GM15510 (cell line): ENCODE data around the gene CPHXL2.

Source experiments
- POLR2A ChIP-seq: IDR thresholded peaks from 3 replicates; pipeline ENCODE4 v1.6.1; 2011; ENCODE audit warnings: borderline replicate concordance; ENCODE audit not compliant: insufficient read length; ENCODE audit errors: extremely low read depth

CPHXL2 gene

DNA sequence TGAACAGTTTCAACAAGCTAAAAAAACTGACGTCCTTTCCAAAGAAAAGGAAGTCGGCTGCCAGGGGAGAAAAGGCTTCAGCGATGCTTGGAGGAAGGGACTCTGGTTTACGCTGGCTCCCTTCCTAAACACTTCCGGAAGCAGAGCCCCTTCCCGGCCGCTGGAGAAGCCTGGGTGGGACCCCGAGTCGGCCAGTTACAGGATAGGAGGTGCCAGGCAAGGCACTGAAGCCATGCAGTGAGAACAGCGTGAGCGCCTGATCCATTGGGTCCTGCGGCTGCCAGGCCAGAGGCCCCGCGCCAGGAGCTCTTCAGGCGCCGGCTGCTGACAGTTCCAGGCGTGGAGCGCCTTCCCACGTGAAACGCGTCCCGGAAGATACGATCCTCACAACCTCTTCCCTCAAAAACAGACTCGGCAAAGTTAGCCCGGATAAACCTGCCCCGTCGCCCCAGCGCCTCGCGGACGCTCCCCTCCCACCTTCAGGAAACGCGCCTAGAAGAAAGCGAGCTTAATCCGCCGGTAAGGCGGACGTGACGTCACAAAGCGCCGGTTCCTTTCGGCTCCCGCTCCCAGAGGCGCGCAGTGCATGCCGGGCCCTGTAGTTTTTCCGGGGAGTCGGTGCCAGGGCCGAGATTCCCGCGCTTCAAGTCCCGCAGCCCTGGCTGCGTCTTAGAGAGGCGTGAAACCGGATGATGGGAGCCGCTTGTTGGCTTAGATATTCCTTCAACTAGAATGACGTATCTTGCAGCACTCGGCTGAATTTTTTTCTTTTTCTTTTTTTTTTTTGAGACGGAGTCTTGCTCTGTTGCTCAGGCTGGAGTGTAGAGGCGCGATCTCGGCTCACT is 53.8 kb downstream of the CPHXL2 start, which contains the start of gene ADAT1:
ADAT1 (minus strand) TSS at position 521 of the 845 bp plus-strand sequence. CDS start 2,482 bp downstream, outside the sequence.
- peak; percentile 89 for TF ChIP-seq POLR2A

DNA sequence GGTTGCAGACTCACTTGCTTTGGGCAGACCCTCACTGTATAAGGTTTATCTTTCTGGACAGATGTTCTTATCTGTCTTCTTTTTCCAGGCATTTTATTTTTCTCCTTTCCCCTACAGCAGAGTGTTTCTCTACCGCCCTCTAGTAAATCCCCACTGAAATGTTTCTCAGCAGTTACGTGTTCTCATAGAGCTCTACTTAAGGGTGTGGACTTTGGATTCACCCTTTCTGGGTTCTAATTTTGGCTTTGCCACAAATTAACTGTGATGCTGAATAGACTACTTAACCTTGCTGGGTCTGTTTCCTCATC is 55.7 kb downstream of the CPHXL2 start:
- no peak for TF ChIP-seq POLR2A

DNA sequence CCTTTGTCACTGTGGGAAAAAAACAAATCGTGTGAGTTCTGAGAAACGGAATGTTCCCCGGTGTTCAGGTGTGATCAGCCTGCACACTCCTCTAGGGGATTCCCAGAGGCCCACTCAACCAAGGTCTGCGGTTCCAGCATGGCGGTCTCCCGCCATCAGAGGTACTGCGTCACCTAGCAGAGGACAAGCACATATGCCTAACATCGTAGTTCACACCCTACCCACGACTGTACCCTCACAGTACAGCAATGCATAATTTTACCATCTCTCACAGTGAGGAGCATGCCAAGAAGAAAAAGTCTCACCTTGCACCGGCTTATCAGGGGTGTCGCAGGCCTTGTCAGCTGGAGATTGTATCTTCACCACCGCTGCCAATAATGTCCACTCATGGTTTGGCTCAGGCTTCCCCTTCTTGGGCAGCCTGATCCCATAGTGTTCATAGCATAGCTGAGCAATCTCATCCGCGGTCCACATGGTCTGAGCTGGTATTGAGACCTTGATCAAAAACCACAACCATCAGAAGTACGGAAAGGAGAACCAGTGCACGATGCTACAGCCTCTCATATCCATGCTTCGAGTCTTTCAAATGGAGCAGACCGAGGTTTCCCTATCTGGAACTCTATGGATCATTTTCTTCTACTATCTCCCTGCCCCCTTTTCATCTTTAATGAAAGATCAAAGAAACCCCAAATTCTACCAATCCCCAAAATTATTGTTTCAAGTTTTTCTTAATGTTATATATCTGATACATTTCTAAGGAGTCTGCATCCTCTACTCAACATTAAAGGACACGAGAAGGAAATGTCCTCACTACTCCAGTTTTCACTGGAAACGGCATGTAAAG is 56.3 kb downstream of the CPHXL2 start:
- no peak for TF ChIP-seq POLR2A

DNA sequence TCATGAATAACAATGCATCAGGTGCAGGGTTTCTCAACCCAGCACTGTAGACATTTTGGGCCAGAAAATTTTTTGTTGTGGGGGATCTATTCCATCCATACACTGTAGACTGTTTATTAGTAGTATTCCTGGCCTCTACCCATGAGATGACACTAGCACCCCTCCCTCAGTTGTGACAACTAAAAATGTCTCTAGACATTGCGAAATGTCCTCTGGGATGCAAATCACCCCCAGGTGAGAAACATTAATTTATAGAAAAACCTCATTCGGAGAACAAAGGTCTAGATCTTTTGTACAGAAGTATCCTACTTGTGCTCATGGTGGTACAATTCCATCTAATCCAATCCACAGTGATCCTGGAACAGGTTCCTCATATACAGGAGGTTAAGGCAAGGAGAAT is 58.0 kb downstream of the CPHXL2 start:
- TF ChIP-seq POLR2A: no peak

DNA sequence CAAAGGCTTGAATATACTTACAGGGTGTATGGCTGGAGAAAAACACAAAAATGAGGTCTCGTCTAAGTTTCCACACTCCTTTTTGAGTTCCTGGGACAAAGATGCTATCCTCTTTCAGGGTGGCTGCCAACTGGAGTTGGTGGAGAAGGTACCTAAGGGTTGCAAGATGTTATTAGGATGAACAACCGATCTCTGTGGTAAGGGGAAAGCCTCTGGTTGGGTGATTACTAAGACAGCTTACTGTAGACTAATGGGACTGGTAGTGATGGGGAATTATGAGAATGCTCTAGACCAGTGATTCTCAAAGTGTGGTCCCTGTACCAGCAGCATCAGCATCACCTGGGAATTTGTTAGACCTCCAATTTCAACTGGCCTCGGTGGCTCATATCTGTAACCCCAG is 59.7 kb downstream of the CPHXL2 start:
- no peak for TF ChIP-seq POLR2A

DNA sequence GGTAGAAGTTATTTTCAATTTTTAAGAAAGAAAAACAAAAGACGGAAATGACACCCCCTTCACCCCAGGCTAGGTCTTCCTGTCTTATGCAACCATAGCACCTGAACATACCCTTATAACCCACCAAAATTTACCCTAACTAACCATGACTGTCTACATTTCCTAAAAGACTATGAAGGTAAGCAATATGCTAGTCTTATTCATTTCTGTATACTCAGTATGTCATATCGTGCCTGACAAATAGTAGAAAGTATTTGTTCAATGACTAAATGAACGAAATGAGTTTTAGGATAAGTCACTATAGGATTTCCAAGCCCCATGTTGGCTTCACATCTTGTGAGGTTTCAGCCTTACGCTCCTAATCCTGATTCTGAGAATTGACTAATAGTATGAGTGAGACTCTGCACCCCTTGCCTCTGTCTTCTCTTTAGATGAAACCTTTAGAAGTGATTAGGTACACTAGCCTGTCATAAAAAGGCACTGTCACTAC is 60.2 kb downstream of the CPHXL2 start:
- no peak for TF ChIP-seq POLR2A

DNA sequence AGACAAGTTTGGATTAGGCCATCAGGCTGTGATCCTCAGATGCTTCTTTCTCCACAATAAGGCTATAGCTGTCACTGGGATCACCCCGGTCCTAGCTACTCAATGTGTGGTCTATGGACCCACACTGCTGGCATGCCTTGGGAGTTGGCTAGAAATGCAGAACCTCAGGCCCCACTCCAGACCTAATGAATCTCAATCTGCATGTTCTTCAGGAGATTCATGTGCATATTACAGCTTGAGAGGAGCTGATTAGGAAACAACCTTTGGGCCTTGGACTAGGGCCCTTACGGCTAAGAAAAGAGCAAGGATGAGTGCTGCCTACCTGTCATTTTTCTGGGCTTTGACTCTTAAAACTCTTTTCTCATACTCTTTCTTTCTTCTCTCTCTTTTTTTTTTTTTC is 61.2 kb downstream of the CPHXL2 start:
- TF ChIP-seq POLR2A: no peak

DNA sequence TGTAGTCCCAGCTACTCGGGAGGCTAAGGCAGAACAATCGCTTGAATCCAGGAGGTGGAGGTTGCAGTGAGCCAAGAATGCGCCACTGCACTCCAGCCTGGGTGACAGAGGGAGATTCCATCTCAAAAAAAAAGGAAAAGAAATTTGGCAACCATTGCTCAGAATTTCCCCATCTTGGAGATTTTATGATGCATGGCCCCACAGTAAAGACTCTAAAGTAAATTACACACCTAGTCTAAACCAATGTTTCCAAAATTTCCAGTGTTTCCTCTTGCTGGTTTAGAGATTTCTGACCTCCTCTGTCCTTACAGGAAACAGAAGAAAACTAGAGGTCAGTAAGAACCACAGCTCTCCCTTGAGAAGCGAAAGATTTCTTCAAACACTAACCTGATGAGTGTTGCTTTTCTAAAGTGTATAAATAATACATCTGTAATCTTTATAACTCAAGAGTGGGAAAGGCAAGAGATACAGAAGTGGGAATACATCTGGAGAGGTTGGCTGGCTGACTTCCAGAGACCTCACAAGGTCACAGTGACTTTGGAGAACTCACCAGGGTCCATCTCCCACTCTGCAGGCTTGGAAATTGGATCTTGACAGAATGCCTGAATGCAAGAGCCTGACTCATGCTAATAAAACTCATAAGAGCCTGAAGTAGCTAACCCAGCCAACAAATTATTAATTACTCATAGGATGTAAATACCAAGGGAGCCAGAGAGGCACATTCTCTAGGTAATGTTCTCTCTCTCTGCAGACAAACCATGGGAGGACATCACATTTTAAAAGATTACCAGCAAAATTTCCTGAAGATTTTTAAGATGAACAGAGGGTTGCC is 62.5 kb downstream of the CPHXL2 start:
- TF ChIP-seq POLR2A: no peak
